ENCODE results near the gene NOL9. TPM values are rescaled to one million over a fixed set of nuclear protein-coding genes. Genes with fewer than 3 reads are reported as not detected.
A peak's percentile ranks its signal among the peaks of the same experiment; 100 is the strongest.

The NOL9 gene
- total and polyA plus RNA-seq, 5 experiments from 2014 or later: 10.4 to 93.0 (median 19.4) TPM

- POLR2A ChIA-PET: interaction anchor here (1.0 to 4.2 kb wide), 3 partner anchors 8 to 14 kb away, joined by 5 to 37 read pairs (median 6); partner anchors contain the start of genes KLHL21 and ZBTB48
- Mint-ChIP-seq H3K27me3 (no peaks in the 10 kb centered on the region), H3K4me1 (peaks cover 20 to 54% (median 35%) of the 10 kb centered on the region in 4 donors), H3K9me3 (no peaks in the 10 kb centered on the region), H3K36me3 (peaks cover 0 to 30% (median 2%) of the 10 kb centered on the region in 3 donors), H3K27ac (peak overlapping the region in 7 of 10 donors; percentile 9 to 77 (median 62)), H3K4me3 (no peak overlapping the region)
- peak in 1 of 2 donors; percentile 13 for ATAC-seq
- no peak for DNase-seq
These were observed 34.0 kb upstream of the NOL9 start for GRCh38 chr1:6588128-6588892.

- Mint-ChIP-seq H3K36me3 (peaks cover 0 to 28% (median 2%) of the 10 kb centered on the region in 3 donors), H3K27ac (peak overlapping the region in 8 of 10 donors; percentile 9 to 73 (median 60)), H3K27me3 (no peaks in the 10 kb centered on the region), H3K4me1 (peaks cover 20 to 52% (median 37%) of the 10 kb centered on the region in 4 donors), H3K4me3 (no peak overlapping the region), H3K9me3 (no peaks in the 10 kb centered on the region)
- POLR2A ChIA-PET: interaction anchor here (0.5 to 4.2 kb wide), 3 partner anchors 10 to 124 kb away, joined by 3 to 37 read pairs (median 5); partner anchors contain the start of gene KLHL21
- ATAC-seq (no peak), DNase-seq (no peak)
These were observed 33.1 kb upstream of the NOL9 start for GRCh38 chr1:6587261-6588005.

DNA sequence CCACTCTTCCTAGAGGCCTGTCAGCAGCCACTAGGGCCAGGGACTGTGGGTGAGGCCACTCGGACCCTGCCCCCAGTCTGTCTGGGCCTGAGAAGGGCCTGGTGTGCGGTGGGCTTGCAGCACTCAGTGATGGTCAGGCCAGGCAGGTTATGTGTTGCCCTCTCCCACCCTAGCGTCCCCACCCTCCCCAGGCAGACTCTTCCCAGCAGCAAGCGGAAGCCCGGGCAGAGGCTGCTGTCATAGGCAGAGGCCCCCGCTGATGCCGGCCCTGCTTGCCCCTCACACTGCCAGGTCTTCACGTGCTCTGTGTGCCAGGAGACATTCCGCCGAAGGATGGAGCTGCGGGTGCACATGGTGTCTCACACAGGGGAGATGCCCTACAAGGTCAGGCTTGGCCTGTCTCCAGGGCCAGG is 32.1 kb upstream of the NOL9 start:
- H3K36me3 Mint-ChIP-seq: peaks cover 0 to 30% (median 2%) of the 10 kb centered on the region in 3 donors
- POLR2A ChIA-PET: interaction anchor here (4.2 kb wide), 1 partner anchor 16 kb away, joined by 37 read pairs; the partner anchor contains the start of gene KLHL21
- H3K4me3 Mint-ChIP-seq: no peak overlapping the region
- H3K27me3 Mint-ChIP-seq: no peaks in the 10 kb centered on the region
- H3K4me1 Mint-ChIP-seq: peaks cover 18 to 54% (median 40%) of the 10 kb centered on the region in 4 donors
- ATAC-seq (no peak), DNase-seq (no peak)
- no peaks in the 10 kb centered on the region for H3K9me3 Mint-ChIP-seq
- H3K27ac Mint-ChIP-seq: peak overlapping the region in 2 of 10 donors; percentile 34 to 69

- peak overlapping the region in 1 of 10 donors; percentile 27 for H3K27ac Mint-ChIP-seq
- no peaks in the 10 kb centered on the region for H3K27me3 Mint-ChIP-seq
- H3K4me3 Mint-ChIP-seq: no peak overlapping the region
- POLR2A ChIA-PET: interaction anchor here (8.7 kb wide), 1 partner anchor 16 kb away, joined by 145 read pairs; the partner anchor contains the start of gene KLHL21
- ATAC-seq (no peak), DNase-seq (no peak)
- H3K4me1 Mint-ChIP-seq: peaks cover 16 to 54% (median 40%) of the 10 kb centered on the region in 4 donors
- no peaks in the 10 kb centered on the region for H3K9me3 Mint-ChIP-seq
- peaks cover 0 to 30% (median 2%) of the 10 kb centered on the region in 3 donors for H3K36me3 Mint-ChIP-seq
These were observed 31.5 kb upstream of the NOL9 start for GRCh38 chr1:6585841-6586240.

GRCh38 chr1:6585081-6585722 is 30.9 kb upstream of the NOL9 start:
- Mint-ChIP-seq H3K36me3 (peaks cover 0 to 25% (median 0%) of the 10 kb centered on the region in 3 donors), H3K4me3 (peak overlapping the region in 1 of 10 donors; percentile 63), H3K9me3 (no peaks in the 10 kb centered on the region), H3K27ac (peak overlapping the region in 6 of 10 donors; percentile 14 to 72 (median 42)), H3K27me3 (no peaks in the 10 kb centered on the region), H3K4me1 (peaks cover 18 to 54% (median 41%) of the 10 kb centered on the region in 4 donors)
- DNase-seq: no peak
- ATAC-seq: no peak
- POLR2A ChIA-PET: interaction anchor here (8.7 kb wide), 1 partner anchor 17 kb away, joined by 145 read pairs; the partner anchor contains the start of gene KLHL21

- Mint-ChIP-seq H3K9me3 (no peaks in the 10 kb centered on the region), H3K36me3 (peaks cover 0 to 17% (median 0%) of the 10 kb centered on the region in 3 donors), H3K27ac (peak overlapping the region in 7 of 10 donors; percentile 14 to 72 (median 40)), H3K27me3 (no peaks in the 10 kb centered on the region), H3K4me1 (peaks cover 18 to 57% (median 48%) of the 10 kb centered on the region in 4 donors), H3K4me3 (peak overlapping the region in 1 of 10 donors; percentile 63)
- no peak for ATAC-seq
- POLR2A ChIA-PET: interaction anchor here (8.7 kb wide), 1 partner anchor 17 kb away, joined by 145 read pairs; the partner anchor contains the start of gene KLHL21
- no peak for DNase-seq
These were observed 30.1 kb upstream of the NOL9 start for GRCh38 chr1:6584126-6585080.

- no peak for ATAC-seq
- no peak for DNase-seq
- POLR2A ChIA-PET: interaction anchor here (8.7 kb wide), 1 partner anchor 20 kb away, joined by 145 read pairs; the partner anchor contains the start of gene KLHL21
- H3K27me3 Mint-ChIP-seq: no peaks in the 10 kb centered on the region
- no peaks in the 10 kb centered on the region for H3K9me3 Mint-ChIP-seq
- H3K4me3 Mint-ChIP-seq: peak overlapping the region in 9 of 10 donors; percentile 31 to 99 (median 96)
- peak overlapping the region in 9 of 10 donors; percentile 65 to 89 (median 73) for H3K27ac Mint-ChIP-seq
- H3K4me1 Mint-ChIP-seq: peaks cover 16 to 56% (median 50%) of the 10 kb centered on the region in 4 donors
- peaks cover 0 to 4% (median 0%) of the 10 kb centered on the region in 3 donors for H3K36me3 Mint-ChIP-seq
These were observed 28.1 kb upstream of the NOL9 start for GRCh38 chr1:6582370-6582769.

DNA sequence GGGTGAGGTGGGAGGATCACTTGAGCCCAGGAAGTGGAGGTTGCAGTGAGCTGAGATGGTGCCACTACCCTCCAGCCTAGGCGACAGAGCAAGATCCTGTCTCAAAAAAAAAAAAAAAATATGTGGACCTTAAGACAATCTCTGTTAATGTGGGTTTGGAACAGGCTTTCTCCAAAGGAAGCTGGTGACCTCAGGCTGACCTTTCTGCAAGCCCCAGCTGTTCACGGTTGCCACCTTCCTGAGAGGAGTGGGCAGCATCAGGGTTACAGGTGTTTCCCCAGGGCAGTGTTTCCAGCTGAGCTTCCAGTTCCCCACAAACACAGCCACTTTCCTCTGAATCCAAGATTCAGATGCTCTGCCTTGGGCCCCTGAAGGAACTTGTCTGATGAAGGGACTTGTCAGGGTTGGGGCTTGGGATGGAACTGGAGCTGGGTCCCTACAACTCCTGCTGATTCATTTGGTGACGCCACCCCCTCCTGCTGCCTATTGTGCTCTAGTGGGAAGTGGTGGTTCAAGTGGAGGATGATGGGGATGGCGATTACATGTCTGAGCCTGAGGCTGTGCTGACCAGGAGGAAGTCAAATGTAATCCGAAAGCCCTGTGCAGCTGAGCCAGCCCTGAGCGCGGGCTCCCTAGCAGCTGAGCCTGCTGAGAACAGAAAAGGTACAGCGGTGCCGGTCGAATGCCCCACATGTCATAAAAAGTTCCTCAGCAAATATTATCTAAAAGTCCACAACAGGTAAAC is 27.4 kb upstream of the NOL9 start:
- DNase-seq (no peak), ATAC-seq (no peak)
- Mint-ChIP-seq H3K36me3 (peaks cover 0 to 4% (median 0%) of the 10 kb centered on the region in 3 donors), H3K27ac (peak overlapping the region; percentile 70 to 99 (median 92)), H3K4me1 (peaks cover 14 to 52% (median 49%) of the 10 kb centered on the region in 4 donors), H3K4me3 (peak overlapping the region; percentile 36 to 99 (median 96)), H3K27me3 (no peaks in the 10 kb centered on the region), H3K9me3 (no peaks in the 10 kb centered on the region)
- POLR2A ChIA-PET: interaction anchor here (0.7 to 8.7 kb wide), 5 partner anchors 20 to 52 kb away, joined by 3 to 145 read pairs (median 7); partner anchors contain the start of genes KLHL21, NOL9, TAS1R1 and THAP3

DNA sequence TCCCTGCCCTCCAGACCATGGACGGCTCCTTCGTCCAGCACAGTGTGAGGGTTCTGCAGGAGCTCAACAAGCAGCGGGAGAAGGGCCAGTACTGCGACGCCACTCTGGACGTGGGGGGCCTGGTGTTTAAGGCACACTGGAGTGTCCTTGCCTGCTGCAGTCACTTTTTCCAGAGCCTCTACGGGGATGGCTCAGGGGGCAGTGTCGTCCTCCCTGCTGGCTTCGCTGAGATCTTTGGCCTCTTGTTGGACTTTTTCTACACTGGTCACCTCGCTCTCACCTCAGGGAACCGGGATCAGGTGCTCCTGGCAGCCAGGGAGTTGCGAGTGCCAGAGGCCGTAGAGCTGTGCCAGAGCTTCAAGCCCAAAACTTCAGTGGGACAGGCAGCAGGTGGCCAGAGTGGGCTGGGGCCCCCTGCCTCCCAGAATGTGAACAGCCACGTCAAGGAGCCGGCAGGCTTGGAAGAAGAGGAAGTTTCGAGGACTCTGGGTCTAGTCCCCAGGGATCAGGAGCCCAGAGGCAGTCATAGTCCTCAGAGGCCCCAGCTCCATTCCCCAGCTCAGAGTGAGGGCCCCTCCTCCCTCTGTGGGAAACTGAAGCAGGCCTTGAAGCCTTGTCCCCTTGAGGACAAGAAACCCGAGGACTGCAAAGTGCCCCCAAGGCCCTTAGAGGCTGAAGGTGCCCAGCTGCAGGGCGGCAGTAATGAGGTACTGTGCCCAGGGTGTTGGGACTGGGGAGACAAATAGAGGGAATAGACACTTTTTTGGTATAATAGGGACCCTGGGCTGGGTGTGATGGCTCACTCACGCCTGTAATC is 26.5 kb upstream of the NOL9 start:
- H3K9me3 Mint-ChIP-seq: no peaks in the 10 kb centered on the region
- POLR2A ChIA-PET: interaction anchor here (0.6 to 8.7 kb wide), 11 partner anchors 8 to 95 kb away, joined by 3 to 145 read pairs (median 6); partner anchors contain the start of genes KLHL21, NOL9, PHF13 and TAS1R1
- peak overlapping the region; percentile 91 to 99 (median 96) for H3K4me3 Mint-ChIP-seq
- H3K27ac Mint-ChIP-seq: peak overlapping the region; percentile 84 to 99 (median 96)
- ATAC-seq: no peak
- no peak for DNase-seq
- no peaks in the 10 kb centered on the region for H3K27me3 Mint-ChIP-seq
- peaks cover 14 to 52% (median 48%) of the 10 kb centered on the region in 4 donors for H3K4me1 Mint-ChIP-seq
- H3K36me3 Mint-ChIP-seq: peaks cover 0 to 4% (median 0%) of the 10 kb centered on the region in 3 donors
